Keratinocyte (primary cell): ENCODE measurements around the gene MIDN.
A peak's percentile ranks its signal among the peaks of the same experiment; 100 is the strongest.

Experiments
- EZH2 ChIP-seq: IDR thresholded peaks from one replicate; pipeline ENCODE4 v1.6.1; 2012; ENCODE audit warnings: inconsistent platforms, mild to moderate bottlenecking, low read length, moderate library complexity
- TF ChIP-seq, protein P1 (sequence below), 3 experiments: IDR thresholded peaks in 1 of 3; conservative IDR thresholded peaks in 1 of 3; optimal IDR thresholded peaks in 1 of 3; 2 replicates in 2 of 3; 3 replicates in 1 of 3; pipeline versions ENCODE3 to v1.5.1; 2011; ENCODE audit warnings: low read length in 3 of 3, mild to moderate bottlenecking in 3 of 3, moderate library complexity in 2 of 3, control low read depth in 1 of 3, inconsistent platforms in 1 of 3; ENCODE audit not compliant: insufficient read depth in 2 of 3; ENCODE audit errors: extremely low read depth in 1 of 3

- TF ChIP-seq, protein P1, sequence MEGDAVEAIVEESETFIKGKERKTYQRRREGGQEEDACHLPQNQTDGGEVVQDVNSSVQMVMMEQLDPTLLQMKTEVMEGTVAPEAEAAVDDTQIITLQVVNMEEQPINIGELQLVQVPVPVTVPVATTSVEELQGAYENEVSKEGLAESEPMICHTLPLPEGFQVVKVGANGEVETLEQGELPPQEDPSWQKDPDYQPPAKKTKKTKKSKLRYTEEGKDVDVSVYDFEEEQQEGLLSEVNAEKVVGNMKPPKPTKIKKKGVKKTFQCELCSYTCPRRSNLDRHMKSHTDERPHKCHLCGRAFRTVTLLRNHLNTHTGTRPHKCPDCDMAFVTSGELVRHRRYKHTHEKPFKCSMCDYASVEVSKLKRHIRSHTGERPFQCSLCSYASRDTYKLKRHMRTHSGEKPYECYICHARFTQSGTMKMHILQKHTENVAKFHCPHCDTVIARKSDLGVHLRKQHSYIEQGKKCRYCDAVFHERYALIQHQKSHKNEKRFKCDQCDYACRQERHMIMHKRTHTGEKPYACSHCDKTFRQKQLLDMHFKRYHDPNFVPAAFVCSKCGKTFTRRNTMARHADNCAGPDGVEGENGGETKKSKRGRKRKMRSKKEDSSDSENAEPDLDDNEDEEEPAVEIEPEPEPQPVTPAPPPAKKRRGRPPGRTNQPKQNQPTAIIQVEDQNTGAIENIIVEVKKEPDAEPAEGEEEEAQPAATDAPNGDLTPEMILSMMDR (optimal IDR thresholded peaks at IDR 0.05 in 1 of 3, IDR thresholded peaks at IDR 0.05 in 1 of 3, conservative IDR thresholded peaks at IDR 0.05 in 1 of 3; ENCODE audit: extremely low read depth in 1 of 3, insufficient read depth in 2 of 3, low read length in 3 of 3): peak in 1 of 3 experiments; percentile 1
- no peak for TF ChIP-seq EZH2
These were observed 17.4 kb upstream of the MIDN start for GRCh38 chr19:1230783-1231489.
